HG02840 (cell line): ENCODE data around the gene GJA3.
"Not testable (repeated sequence)": the region's sequence is repeated elsewhere in the genome, so short reads cannot be mapped to it uniquely, and the experiment has no call there.

Experiments
- ATAC-seq: cut with Tn5 transposase; IDR thresholded peaks from one replicate; pipeline ENCODE4 v1.9.1; 2021; ENCODE audit warnings: mild to moderate bottlenecking, moderate library complexity, moderate number of reproducible peaks; ENCODE audit not compliant: unreplicated experiment, low FRiP score

Gene GJA3

GRCh38 chr13:20156702-20157101 is 4.2 kb downstream of the GJA3 start:
- no peak for ATAC-seq

- not testable (repeated sequence) for ATAC-seq
Observed at GRCh38 chr13:20153290-20153689, 7.6 kb downstream of the GJA3 start.

GRCh38 chr13:20151612-20152011 is 9.2 kb downstream of the GJA3 start:
- ATAC-seq: no peak

- ATAC-seq: no peak
Observed at GRCh38 chr13:20151016-20151415, 9.8 kb downstream of the GJA3 start.

GRCh38 chr13:20150561-20150960 is 10.3 kb downstream of the GJA3 start:
- ATAC-seq: no peak

GRCh38 chr13:20149762-20150161 is 11.1 kb downstream of the GJA3 start:
- ATAC-seq: no peak

GRCh38 chr13:20148501-20149183 is 12.2 kb downstream of the GJA3 start:
- ATAC-seq: no peak

GRCh38 chr13:20146381-20146780 is 14.5 kb downstream of the GJA3 start:
- no peak for ATAC-seq

- no peak for ATAC-seq
Observed at GRCh38 chr13:20145521-20145920, 15.3 kb downstream of the GJA3 start.

- no peak for ATAC-seq
Observed at GRCh38 chr13:20144141-20144850, 16.6 kb downstream of the GJA3 start.

- no peak for ATAC-seq
Observed at GRCh38 chr13:20142927-20143480, 17.8 kb downstream of the GJA3 start.

GRCh38 chr13:20142023-20142926 is 18.6 kb downstream of the GJA3 start:
- no peak for ATAC-seq

- no peak for ATAC-seq
Observed at GRCh38 chr13:20141238-20142022, 19.4 kb downstream of the GJA3 start.

GRCh38 chr13:20140487-20140886 is 20.4 kb downstream of the GJA3 start:
- no peak for ATAC-seq

- ATAC-seq: no peak
Observed at GRCh38 chr13:20137875-20138274, 23.0 kb downstream of the GJA3 start.

- ATAC-seq: no peak
Observed at GRCh38 chr13:20136781-20137703, 23.8 kb downstream of the GJA3 start.

GRCh38 chr13:20134732-20135131 is 26.1 kb downstream of the GJA3 start:
- ATAC-seq: no peak

GRCh38 chr13:20132052-20132634 is 28.7 kb downstream of the GJA3 start:
- no peak for ATAC-seq
